ENCODE data around the gene NABP2. TPM values are rescaled to one million over a fixed set of nuclear protein-coding genes. Genes with fewer than 3 reads are reported as not detected.

The NABP2 gene
- total RNA-seq, 1 experiment from 2014 or later, result 115 TPM

GRCh38 chr12:56230432-56231183, 6.5 kb downstream of the NABP2 start:
- H3K36me3 ChIP-seq, result peaks cover 4% of the 10 kb centered on the region; the same call in 1 of the 2 replicates
- H3K9me3 ChIP-seq, result no peaks in the 10 kb centered on the region
- H3K27me3 ChIP-seq, result no peaks in the 10 kb centered on the region
- H3K4me3 ChIP-seq, result no peak overlapping the region
- no peak for DNase-seq

GRCh38 chr12:56231184-56231582, 7.0 kb downstream of the NABP2 start:
- Histone ChIP-seq H3K27me3 (no peaks in the 10 kb centered on the region), H3K36me3 (peaks cover under 1% of the 10 kb centered on the region; the same call in 1 of the 2 replicates), H3K4me3 (no peak overlapping the region), H3K9me3 (no peaks in the 10 kb centered on the region)
- no peak for DNase-seq

- peaks cover 4% of the 10 kb centered on the region; the same call in 1 of the 2 replicates for H3K36me3 ChIP-seq
- H3K4me3 ChIP-seq, result no peak overlapping the region
- H3K27me3 ChIP-seq, result no peaks in the 10 kb centered on the region
- DNase-seq, result no peak
- no peaks in the 10 kb centered on the region for H3K9me3 ChIP-seq
Observed at GRCh38 chr12:56234746-56235436, 10.7 kb downstream of the NABP2 start.

GRCh38 chr12:56236091-56236490, 11.9 kb downstream of the NABP2 start:
- no peak for DNase-seq
- no peak overlapping the region for H3K4me3 ChIP-seq
- no peaks in the 10 kb centered on the region for H3K27me3 ChIP-seq
- H3K36me3 ChIP-seq, result peaks cover 14% of the 10 kb centered on the region
- no peaks in the 10 kb centered on the region for H3K9me3 ChIP-seq

- no peaks in the 10 kb centered on the region for H3K9me3 ChIP-seq
- no peak for DNase-seq
- no peaks in the 10 kb centered on the region for H3K27me3 ChIP-seq
- no peak overlapping the region for H3K4me3 ChIP-seq
- peaks cover 23% of the 10 kb centered on the region for H3K36me3 ChIP-seq
Observed at GRCh38 chr12:56236985-56237384, 12.8 kb downstream of the NABP2 start.

GRCh38 chr12:56237552-56237951, 13.4 kb downstream of the NABP2 start:
- H3K4me3 ChIP-seq, result no peak overlapping the region
- H3K27me3 ChIP-seq, result no peaks in the 10 kb centered on the region
- H3K9me3 ChIP-seq, result no peaks in the 10 kb centered on the region
- peaks cover 27% of the 10 kb centered on the region for H3K36me3 ChIP-seq
- DNase-seq, result no peak

- H3K9me3 ChIP-seq, result no peaks in the 10 kb centered on the region
- H3K36me3 ChIP-seq, result peaks cover 65% of the 10 kb centered on the region
- DNase-seq, result no peak
- H3K27me3 ChIP-seq, result no peaks in the 10 kb centered on the region
- no peak overlapping the region for H3K4me3 ChIP-seq
Observed at GRCh38 chr12:56241424-56242303, 17.5 kb downstream of the NABP2 start.

- Histone ChIP-seq H3K9me3 (no peaks in the 10 kb centered on the region), H3K27me3 (no peaks in the 10 kb centered on the region), H3K4me3 (no peak overlapping the region), H3K36me3 (peaks cover 71% of the 10 kb centered on the region)
- no peak for DNase-seq
Observed at GRCh38 chr12:56242986-56243385, 18.8 kb downstream of the NABP2 start.

- H3K27me3 ChIP-seq, result no peaks in the 10 kb centered on the region
- no peak for DNase-seq
- H3K4me3 ChIP-seq, result no peak overlapping the region
- peaks cover 79% of the 10 kb centered on the region for H3K36me3 ChIP-seq
- no peaks in the 10 kb centered on the region for H3K9me3 ChIP-seq
Observed at GRCh38 chr12:56243731-56244181, 19.6 kb downstream of the NABP2 start.

GRCh38 chr12:56244494-56244893, 20.4 kb downstream of the NABP2 start:
- H3K36me3 ChIP-seq, result peaks cover 85% of the 10 kb centered on the region
- H3K4me3 ChIP-seq, result no peak overlapping the region
- no peaks in the 10 kb centered on the region for H3K27me3 ChIP-seq
- H3K9me3 ChIP-seq, result no peaks in the 10 kb centered on the region
- DNase-seq, result no peak

- Histone ChIP-seq H3K9me3 (no peaks in the 10 kb centered on the region), H3K36me3 (peaks cover 83% of the 10 kb centered on the region), H3K4me3 (no peak overlapping the region), H3K27me3 (no peaks in the 10 kb centered on the region)
- DNase-seq, result no peak
Observed at GRCh38 chr12:56247923-56248322, 23.8 kb downstream of the NABP2 start.

GRCh38 chr12:56248711-56249110, 24.6 kb downstream of the NABP2 start:
- no peak overlapping the region for H3K4me3 ChIP-seq
- H3K36me3 ChIP-seq, result peaks cover 83% of the 10 kb centered on the region
- H3K27me3 ChIP-seq, result no peaks in the 10 kb centered on the region
- DNase-seq, result no peak
- H3K9me3 ChIP-seq, result no peaks in the 10 kb centered on the region

GRCh38 chr12:56252649-56253048, 28.5 kb downstream of the NABP2 start:
- DNase-seq, result no peak
- H3K36me3 ChIP-seq, result peaks cover 92% of the 10 kb centered on the region

GRCh38 chr12:56253091-56253490, 28.9 kb downstream of the NABP2 start:
- no peaks in the 10 kb centered on the region for H3K9me3 ChIP-seq
- no peak for DNase-seq
- H3K36me3 ChIP-seq, result peaks cover 87% of the 10 kb centered on the region
- H3K4me3 ChIP-seq, result no peak overlapping the region
- H3K27me3 ChIP-seq, result no peaks in the 10 kb centered on the region

More at GRCh38 chr12:56252649-56253048, 28.5 kb downstream of the NABP2 start:
- H3K27me3 ChIP-seq, result no peaks in the 10 kb centered on the region
- H3K4me3 ChIP-seq, result no peak overlapping the region
- no peaks in the 10 kb centered on the region for H3K9me3 ChIP-seq

- no peak for DNase-seq
- Histone ChIP-seq H3K27me3 (no peaks in the 10 kb centered on the region), H3K36me3 (peaks cover 65% of the 10 kb centered on the region), H3K4me3 (no peak overlapping the region), H3K9me3 (no peaks in the 10 kb centered on the region)
Observed at GRCh38 chr12:56255671-56256070, 31.5 kb downstream of the NABP2 start.

- H3K27me3 ChIP-seq, result no peaks in the 10 kb centered on the region
- H3K9me3 ChIP-seq, result no peaks in the 10 kb centered on the region
- peaks cover 58% of the 10 kb centered on the region for H3K36me3 ChIP-seq
- peak; percentile 87 for DNase-seq
- H3K4me3 ChIP-seq, result peak overlapping the region; percentile 72
Observed at GRCh38 chr12:56256326-56256960, 32.3 kb downstream of the NABP2 start.
